IMR-90 (cell line): ENCODE data around the gene WNT6. TPM values are rescaled to one million over a fixed set of nuclear protein-coding genes. Genes with fewer than 3 reads are reported as not detected.
A peak's percentile ranks its signal among the peaks of the same experiment; 100 is the strongest.

Experiments
- ATAC-seq: fragments of 200-7000 bp; cut with Tn5 transposase; 2 replicates; pipeline ENCODE4 v1.9.1; 2020; ENCODE audit warnings: low read depth, mild to moderate bottlenecking, moderate library complexity
- BruUV-seq: library from RNA; stranded (reverse); fragments of 400-500 nt; replicated peaks from 2 replicates; lab custom pipeline; 2021; lab: Mats Ljungman, UMichigan
- CTCF ChIA-PET: fragments of 300-600 bp; formaldehyde crosslinking; extraction: SDS; loops from one replicate; lab custom pipeline; 2021; ENCODE audit warnings: antibody characterized with exemption; lab: Yijun Ruan, JAX
- POLR2A ChIA-PET: fragments of 300-600 bp; sonication (Branson Sonifier 250); formaldehyde crosslinking; loops from one replicate; lab custom pipeline; 2022; ENCODE audit warnings: antibody characterized with exemption; ENCODE audit not compliant: unreplicated experiment; lab: Charles Lee
- DNase-seq: peaks from one replicate; pipeline ENCODE4 v3.0.0; 2013
- H2AFZ ChIP-seq: replicated peaks from 2 replicates; pipeline ENCODE3; 2013; ENCODE audit warnings: low read length, mild to moderate bottlenecking; ENCODE audit not compliant: poor library complexity
- H2AK5ac ChIP-seq: 2 replicates; pipeline ENCODE4 v1.6.1; 2013; ENCODE audit warnings: low read depth, low read length, inconsistent platforms
- H2AK9ac ChIP-seq: replicated peaks from 2 replicates; pipeline ENCODE3; 2013; ENCODE audit warnings: mild to moderate bottlenecking, low read depth, low read length, moderate library complexity; ENCODE audit not compliant: poor library complexity
- H2BK120ac ChIP-seq: 2 replicates; pipeline ENCODE4 v1.6.1; 2013; ENCODE audit warnings: low read depth, low read length, inconsistent platforms
- H2BK15ac ChIP-seq: 3 replicates; pipeline ENCODE4 v1.6.1; 2013; ENCODE audit warnings: low read depth, low read length, inconsistent platforms
- H2BK20ac ChIP-seq: 2 replicates; pipeline ENCODE4 v1.6.1; 2013; ENCODE audit warnings: low read depth, mild to moderate bottlenecking, inconsistent platforms, low read length, moderate library complexity
- H2BK5ac ChIP-seq: 2 replicates; pipeline ENCODE4 v1.6.1; 2013; ENCODE audit warnings: mild to moderate bottlenecking, low read depth, low read length, inconsistent platforms; ENCODE audit not compliant: poor library complexity, severe bottlenecking
- H3K14ac ChIP-seq: replicated peaks from 2 replicates; pipeline ENCODE4 v1.6.1; 2013; ENCODE audit warnings: low read depth, low read length, inconsistent platforms
- H3K18ac ChIP-seq: 2 replicates; pipeline ENCODE4 v1.6.1; 2013; ENCODE audit warnings: low read depth, low read length, control low read depth
- H3K23ac ChIP-seq: 2 replicates; pipeline ENCODE4 v1.6.1; 2013; ENCODE audit warnings: low read depth, low read length, inconsistent platforms
- H3K27ac ChIP-seq: 2 replicates; pipeline ENCODE4 v1.5.1; 2013; ENCODE audit warnings: mild to moderate bottlenecking, control low read depth, low read length; ENCODE audit not compliant: insufficient read depth
- H3K27me3 ChIP-seq: 2 replicates; pipeline ENCODE4 v1.6.1; 2013; ENCODE audit warnings: low read length; ENCODE audit not compliant: control insufficient read depth, insufficient read depth
- H3K36me3 ChIP-seq: 2 replicates; pipeline ENCODE4 v1.6.1; 2013; ENCODE audit warnings: low read length, mixed read lengths; ENCODE audit not compliant: control insufficient read depth, insufficient read depth
- H3K4ac ChIP-seq: 2 replicates; pipeline ENCODE4 v1.6.1; 2013; ENCODE audit warnings: low read depth, low read length, inconsistent platforms
- H3K4me1 ChIP-seq: 2 replicates; pipeline ENCODE4 v1.6.1; 2013; ENCODE audit warnings: low read length, mixed read lengths; ENCODE audit not compliant: control insufficient read depth, insufficient read depth
- H3K4me2 ChIP-seq: 2 replicates; pipeline ENCODE4 v1.6.1; 2013; ENCODE audit warnings: low read depth, mild to moderate bottlenecking, control low read depth, low read length, moderate library complexity
- H3K4me3 ChIP-seq: 2 replicates; pipeline ENCODE4 v1.5.1; 2013; ENCODE audit warnings: low read depth, mild to moderate bottlenecking, control low read depth, low read length, moderate library complexity; ENCODE audit not compliant: insufficient read depth
- H3K56ac ChIP-seq: 2 replicates; pipeline ENCODE4 v1.6.1; 2013; ENCODE audit warnings: low read length, inconsistent platforms; ENCODE audit not compliant: insufficient read depth; ENCODE audit errors: extremely low read depth
- H3K79me1 ChIP-seq, 2 experiments: 2 replicates each; pipeline ENCODE4 v1.6.1; 2013; ENCODE audit warnings: low read length in 2 of 2, inconsistent platforms in 1 of 2, low read depth in 1 of 2
- H3K9ac ChIP-seq: 2 replicates; pipeline ENCODE4 v1.6.1; 2013; ENCODE audit warnings: low read depth, low read length, control low read depth
- H3K9me1 ChIP-seq: 2 replicates; pipeline ENCODE4 v1.6.1; 2013; ENCODE audit warnings: low read length, inconsistent platforms; ENCODE audit not compliant: insufficient read depth
- H3K9me3 ChIP-seq: 2 replicates; pipeline ENCODE4 v1.6.1; 2013; ENCODE audit warnings: low read length; ENCODE audit not compliant: control insufficient read depth, insufficient read depth
- H4K20me1 ChIP-seq: 2 replicates; pipeline ENCODE4 v1.6.1; 2013; ENCODE audit warnings: low read length, inconsistent platforms; ENCODE audit not compliant: insufficient read depth
- H4K5ac ChIP-seq: 2 replicates; pipeline ENCODE4 v1.6.1; 2013; ENCODE audit warnings: mild to moderate bottlenecking, low read depth, low read length, control low read depth
- H4K8ac ChIP-seq, 2 experiments: 2 replicates each; pipeline ENCODE4 v1.6.1; 2013; ENCODE audit warnings: low read depth in 2 of 2, low read length in 2 of 2, control low read depth in 1 of 2, inconsistent platforms in 1 of 2
- H4K91ac ChIP-seq: 2 replicates; pipeline ENCODE4 v1.6.1; 2013; ENCODE audit warnings: low read depth, low read length, inconsistent platforms; ENCODE audit not compliant: insufficient read depth
- BHLHE40 ChIP-seq: fragments of 150-350 bp; IDR thresholded peaks from 2 replicates; pipeline ENCODE4 v1.6.1; 2016; ENCODE audit warnings: mild to moderate bottlenecking, low read depth, low read length
- CEBPB ChIP-seq: IDR thresholded peaks from 2 replicates; pipeline ENCODE4 v1.6.1; 2012; ENCODE audit warnings: low read depth, low read length, improper control_type of control experiment
- CHD1 ChIP-seq: IDR thresholded peaks from 2 replicates; pipeline ENCODE4 v1.6.1; 2012; ENCODE audit warnings: low read depth, low read length, improper control_type of control experiment
- FOS ChIP-seq: fragments of 150-350 bp; IDR thresholded peaks from 2 replicates; pipeline ENCODE4 v1.6.1; 2016; ENCODE audit warnings: low read depth, low read length
- MAZ ChIP-seq: IDR thresholded peaks from 2 replicates; pipeline ENCODE4 v1.6.1; 2012; ENCODE audit warnings: low read depth, mild to moderate bottlenecking, low read length, improper control_type of control experiment, moderate library complexity, borderline replicate concordance
- MXI1 ChIP-seq: IDR thresholded peaks from 2 replicates; pipeline ENCODE4 v1.6.1; 2012; ENCODE audit warnings: low read depth, mild to moderate bottlenecking, low read length, moderate library complexity, borderline replicate concordance
- NFE2L2 ChIP-seq: fragments of 150-350 bp; IDR thresholded peaks from 2 replicates; pipeline ENCODE4 v1.6.1; 2016; ENCODE audit warnings: low read depth, mild to moderate bottlenecking, low read length
- RAD21 ChIP-seq: IDR thresholded peaks from 2 replicates; pipeline ENCODE4 v1.6.1; 2012; ENCODE audit warnings: low read length, improper control_type of control experiment
- RCOR1 ChIP-seq: IDR thresholded peaks from 2 replicates; pipeline ENCODE4 v1.6.1; 2012; ENCODE audit warnings: mild to moderate bottlenecking, low read length, improper control_type of control experiment; ENCODE audit not compliant: insufficient replicate concordance
- RFX5 ChIP-seq: IDR thresholded peaks from 2 replicates; pipeline ENCODE4 v1.8.0; 2012; ENCODE audit warnings: low read depth, mild to moderate bottlenecking, low read length, moderate library complexity
- WGBS, 2 experiments: methylation state at CpG; one replicate each; pipeline versions ENCODE4 v1.1.5 to v1.1.7; 2013; ENCODE audit warnings: missing lambda C conversion rate in 2 of 2; ENCODE audit not compliant: insufficient read length in 1 of 2; ENCODE audit errors: extremely low coverage in 2 of 2; 5-methylcytosine and 5-hydroxymethylcytosine counted together
- dilution Hi-C: fragments of 300-500 bp; cut with HindIII; formaldehyde crosslinking; loops from one replicate; pipeline ENCODE4 v1.14.3; 2018; ENCODE audit warnings: low sequenced_read_pairs; ENCODE audit not compliant: unreplicated experiment
- in situ Hi-C: fragments of 300-500 bp; cut with MboI; formaldehyde crosslinking; loops from 3 replicates; pipeline ENCODE4 v1.14.3; 2019; ENCODE audit warnings: low sequenced_read_pairs, inconsistent platforms, mixed read lengths
- intact Hi-C: fragments of 100-400 bp; cut with micrococcal nuclease; formaldehyde crosslinking; loops from 2 replicates; pipeline ENCODE4 v1.10.0; 2022
- polyA plus RNA-seq, 3 experiments: library from polyadenylated mRNA; depleted of rRNA; stranded (reverse); fragments of >200 nt; gene quantifications; 2 replicates each; pipeline ENCODE4 v1.2.3, GENCODE V29; 2012; ENCODE audit warnings: low replicate concordance in 1 of 3
- total RNA-seq: library from RNA; depleted of rRNA; stranded (reverse); fragments of >200 nt; gene quantifications from 2 replicates; pipeline ENCODE4 v1.2.3, GENCODE V29; 2012
- TF ChIP-seq, protein P1 (sequence below): fragments of 150-350 bp; IDR thresholded peaks from 2 replicates; pipeline ENCODE4 v1.6.1; 2017; ENCODE audit warnings: mild to moderate bottlenecking, antibody characterized with exemption, low read length, low read depth
- TF ChIP-seq, protein P2 (sequence below): fragments of 150-350 bp; IDR thresholded peaks from 2 replicates; pipeline ENCODE4 v1.6.1; 2016; ENCODE audit warnings: low read depth, mild to moderate bottlenecking, low read length, moderate library complexity, borderline replicate concordance

Gene WNT6
- total and polyA plus RNA-seq, 2 of the 4 experiments (the other 2 are of a cell fraction), result not detected

DNA sequence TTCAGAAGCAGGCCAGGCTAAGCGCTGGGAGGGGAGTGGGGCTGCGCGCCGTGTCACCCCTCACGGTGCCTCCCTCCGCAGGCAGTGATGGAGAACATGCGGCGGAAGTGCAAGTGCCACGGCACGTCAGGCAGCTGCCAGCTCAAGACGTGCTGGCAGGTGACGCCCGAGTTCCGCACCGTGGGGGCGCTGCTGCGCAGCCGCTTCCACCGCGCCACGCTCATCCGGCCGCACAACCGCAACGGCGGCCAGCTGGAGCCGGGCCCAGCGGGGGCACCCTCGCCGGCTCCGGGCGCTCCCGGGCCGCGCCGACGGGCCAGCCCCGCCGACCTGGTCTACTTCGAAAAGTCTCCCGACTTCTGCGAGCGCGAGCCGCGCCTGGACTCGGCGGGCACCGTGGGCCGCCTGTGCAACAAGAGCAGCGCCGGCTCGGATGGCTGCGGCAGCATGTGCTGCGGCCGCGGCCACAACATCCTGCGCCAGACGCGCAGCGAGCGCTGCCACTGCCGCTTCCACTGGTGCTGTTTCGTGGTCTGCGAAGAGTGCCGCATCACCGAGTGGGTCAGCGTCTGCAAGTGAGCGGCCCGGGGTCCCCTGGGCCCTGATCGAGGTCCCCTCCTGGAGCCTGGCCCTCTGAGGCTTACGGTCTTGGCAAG lies 33.2 kb downstream of the WNT6 start (continued):
- TF ChIP-seq RFX5, result no peak

DNA sequence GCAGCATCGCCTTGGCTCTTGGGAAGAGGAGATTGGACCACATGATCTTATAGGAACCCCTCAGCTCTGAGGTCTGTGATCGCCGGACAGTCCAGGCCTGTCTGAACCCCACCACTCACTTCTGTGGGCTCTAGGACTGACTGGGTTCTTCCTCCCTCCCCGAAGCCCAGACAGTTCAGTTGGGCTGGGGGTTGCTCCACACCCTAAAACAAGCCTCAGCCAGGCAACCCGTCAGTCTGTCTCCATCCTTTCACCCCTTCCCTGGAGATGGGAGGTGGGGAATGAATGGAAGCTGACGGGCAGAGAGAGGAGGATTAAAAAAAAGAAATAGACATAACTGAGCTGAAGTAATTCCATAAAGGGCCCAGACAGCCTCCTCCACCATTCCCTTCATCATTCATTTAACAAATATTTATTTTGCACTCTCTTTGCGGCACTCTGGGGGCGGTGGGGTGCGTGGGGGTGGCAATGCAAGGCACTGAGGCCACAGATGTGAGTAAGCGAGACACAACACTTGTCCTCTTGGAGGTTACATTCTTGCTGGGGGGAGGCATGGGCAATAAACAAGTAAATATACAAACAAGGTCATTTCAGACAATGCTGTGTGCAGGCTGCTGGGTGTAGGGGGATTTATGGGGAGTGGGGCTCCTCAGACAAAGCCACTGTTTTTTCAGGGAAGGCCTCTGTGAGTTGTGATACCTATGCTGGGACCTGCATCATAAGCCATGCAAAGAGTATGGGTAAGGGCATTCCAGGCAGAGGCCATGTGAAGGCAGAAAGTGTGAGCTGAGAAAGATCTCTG lies 33.9 kb downstream of the WNT6 start:
- peak overlapping the region; percentile 85 for H2AFZ ChIP-seq

More for the DNA sequence above, 33.9 kb downstream of the WNT6 start:
- H3K27ac ChIP-seq, result no peak overlapping the region
- H2AK5ac ChIP-seq, result no peak overlapping the region
- no CpG with 5 or more reads among the region's 10 CpGs for WGBS, 2 experiments
- BruUV-seq, result no TSS peak
- no peak overlapping the region for H3K4ac ChIP-seq
- H4K8ac ChIP-seq, result no peak overlapping the region
- peak overlapping the region; percentile 74; the same call in 1 of the 2 replicates for H3K4me2 ChIP-seq
- CTCF ChIA-PET, result interaction anchor here (1.4 kb wide), 1 partner anchor 17 kb away, joined by 4 read pairs; no protein-coding TSS in a partner anchor
- no peaks in the 10 kb centered on the region for H3K79me1 ChIP-seq
- no peak overlapping the region for H4K5ac ChIP-seq
- no peak overlapping the region for H3K18ac ChIP-seq
- H4K20me1 ChIP-seq, result peaks cover under 1% of the 10 kb centered on the region; the same call in 1 of the 2 replicates
- H3K23ac ChIP-seq, result no peak overlapping the region
- DNase-seq, result no peak
- intact Hi-C loops (no loop called here), in situ Hi-C loops (no loop called here), dilution Hi-C loops (no loop called here)
- no peak overlapping the region for H2AK9ac ChIP-seq
- no peaks in the 10 kb centered on the region; the same call in 1 of the 2 replicates for H3K9me3 ChIP-seq
- H2BK20ac ChIP-seq, result no peak overlapping the region
- no peak; the same call in 1 of the 2 replicates for ATAC-seq
- POLR2A ChIA-PET, result no interaction called here
- no peak overlapping the region for H4K91ac ChIP-seq
- no peak overlapping the region for H3K56ac ChIP-seq
- H3K14ac ChIP-seq, result no peak overlapping the region
- no peak overlapping the region for H2BK5ac ChIP-seq
- H3K4me3 ChIP-seq, result no peak overlapping the region
- peaks cover 82% of the 10 kb centered on the region for H3K27me3 ChIP-seq
- no peak overlapping the region for H3K9ac ChIP-seq
- no peak overlapping the region for H2BK15ac ChIP-seq
- no peaks in the 10 kb centered on the region for H3K9me1 ChIP-seq
- peaks cover 7% of the 10 kb centered on the region; the same call in 1 of the 2 replicates for H3K4me1 ChIP-seq
- no peak overlapping the region for H2BK120ac ChIP-seq
- H3K36me3 ChIP-seq, result no peaks in the 10 kb centered on the region
- TF ChIP-seq RCOR1 (no peak), MXI1 (no peak), NFE2L2 (no peak), MAZ (no peak), RAD21 (no peak), CHD1 (no peak), CEBPB (no peak), BHLHE40 (no peak), FOS (no peak)
- TF ChIP-seq, protein P1, sequence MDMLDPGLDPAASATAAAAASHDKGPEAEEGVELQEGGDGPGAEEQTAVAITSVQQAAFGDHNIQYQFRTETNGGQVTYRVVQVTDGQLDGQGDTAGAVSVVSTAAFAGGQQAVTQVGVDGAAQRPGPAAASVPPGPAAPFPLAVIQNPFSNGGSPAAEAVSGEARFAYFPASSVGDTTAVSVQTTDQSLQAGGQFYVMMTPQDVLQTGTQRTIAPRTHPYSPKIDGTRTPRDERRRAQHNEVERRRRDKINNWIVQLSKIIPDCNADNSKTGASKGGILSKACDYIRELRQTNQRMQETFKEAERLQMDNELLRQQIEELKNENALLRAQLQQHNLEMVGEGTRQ, result no peak
- TF ChIP-seq, protein P2, sequence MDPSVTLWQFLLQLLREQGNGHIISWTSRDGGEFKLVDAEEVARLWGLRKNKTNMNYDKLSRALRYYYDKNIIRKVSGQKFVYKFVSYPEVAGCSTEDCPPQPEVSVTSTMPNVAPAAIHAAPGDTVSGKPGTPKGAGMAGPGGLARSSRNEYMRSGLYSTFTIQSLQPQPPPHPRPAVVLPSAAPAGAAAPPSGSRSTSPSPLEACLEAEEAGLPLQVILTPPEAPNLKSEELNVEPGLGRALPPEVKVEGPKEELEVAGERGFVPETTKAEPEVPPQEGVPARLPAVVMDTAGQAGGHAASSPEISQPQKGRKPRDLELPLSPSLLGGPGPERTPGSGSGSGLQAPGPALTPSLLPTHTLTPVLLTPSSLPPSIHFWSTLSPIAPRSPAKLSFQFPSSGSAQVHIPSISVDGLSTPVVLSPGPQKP, result no peak
